ENCODE results near the gene SOD2. TPM values are rescaled to one million over a fixed set of nuclear protein-coding genes. Genes with fewer than 3 reads are reported as not detected.
"Not testable (repeated sequence)": the region's sequence is repeated elsewhere in the genome, so short reads cannot be mapped to it uniquely, and the experiment has no call there.

The SOD2 gene
- total RNA-seq, 1 experiment from 2014 or later: 98.6 TPM

DNA sequence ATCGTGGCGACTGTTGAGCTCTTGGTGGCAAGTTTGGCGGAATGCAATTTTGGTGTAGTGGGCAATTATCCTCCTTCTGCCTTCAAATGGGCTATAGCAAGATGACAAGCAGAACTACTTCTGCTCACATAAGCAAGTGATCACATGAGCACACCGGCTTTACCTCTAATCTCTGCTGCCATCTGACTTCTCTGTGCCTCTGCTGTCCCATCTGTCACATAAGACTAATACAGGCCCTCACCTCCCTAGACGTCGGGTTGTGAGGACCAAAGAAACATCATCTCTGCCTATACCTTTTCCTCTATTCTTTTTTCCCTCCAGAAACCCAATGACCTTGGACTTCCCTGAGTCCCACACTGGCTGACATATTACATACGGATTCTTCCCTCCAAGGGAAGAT, 20.9 kb upstream of the SOD2 start:
- Histone ChIP-seq H3K36me3 (ENCODE audit: control insufficient read depth in 1 of 2, insufficient read depth in 2 of 2, low read length in 2 of 2) (no peaks in the 10 kb centered on the region), H3K4me2 (ENCODE audit: low read length) (no peak overlapping the region), H4K20me1 (ENCODE audit: insufficient read depth) (no peaks in the 10 kb centered on the region), H3K27ac (ENCODE audit: low read depth, low read length) (no peak overlapping the region), H3K4me3 (replicated peaks in 1 of 2; ENCODE audit: low read depth in 1 of 2, low read length in 2 of 2) (no peak overlapping the region), H3K9me3 (ENCODE audit: control insufficient read depth in 1 of 2, insufficient read depth in 1 of 2, low read depth in 1 of 2, low read length in 2 of 2) (no peaks in the 10 kb centered on the region), H2AFZ (ENCODE audit: low read depth, low read length, poor library complexity, severe bottlenecking) (no peak overlapping the region), H3K9ac (ENCODE audit: low read length) (no peak overlapping the region), H3K27me3 (ENCODE audit: insufficient read depth, low read length) (no peaks in the 10 kb centered on the region), H3K79me2 (ENCODE audit: insufficient read depth, low read length) (no peaks in the 10 kb centered on the region), H3K9me2 (ENCODE audit: insufficient read depth) (no peaks in the 10 kb centered on the region), H3K4me1 (ENCODE audit: control insufficient read depth in 1 of 2, insufficient read depth in 2 of 2, low read length in 2 of 2) (no peaks in the 10 kb centered on the region)
- no peak for DNase-seq (ENCODE audit: low read depth, low spot score)
- RAD21 ChIA-PET (ENCODE audit: low non-redundant PET in 1 of 2, low total read pairs in 2 of 2, uncharacterized antibody in 2 of 2, unreplicated experiment in 2 of 2): no interaction called here
- ATAC-seq: no peak
- intact Hi-C loops (cut with micrococcal nuclease): no loop called here
- no peak for TF ChIP-seq ZNF274 (IDR thresholded peaks at IDR 0.05; ENCODE audit: low read depth, low read length)
- TF ChIP-seq, protein P1, sequence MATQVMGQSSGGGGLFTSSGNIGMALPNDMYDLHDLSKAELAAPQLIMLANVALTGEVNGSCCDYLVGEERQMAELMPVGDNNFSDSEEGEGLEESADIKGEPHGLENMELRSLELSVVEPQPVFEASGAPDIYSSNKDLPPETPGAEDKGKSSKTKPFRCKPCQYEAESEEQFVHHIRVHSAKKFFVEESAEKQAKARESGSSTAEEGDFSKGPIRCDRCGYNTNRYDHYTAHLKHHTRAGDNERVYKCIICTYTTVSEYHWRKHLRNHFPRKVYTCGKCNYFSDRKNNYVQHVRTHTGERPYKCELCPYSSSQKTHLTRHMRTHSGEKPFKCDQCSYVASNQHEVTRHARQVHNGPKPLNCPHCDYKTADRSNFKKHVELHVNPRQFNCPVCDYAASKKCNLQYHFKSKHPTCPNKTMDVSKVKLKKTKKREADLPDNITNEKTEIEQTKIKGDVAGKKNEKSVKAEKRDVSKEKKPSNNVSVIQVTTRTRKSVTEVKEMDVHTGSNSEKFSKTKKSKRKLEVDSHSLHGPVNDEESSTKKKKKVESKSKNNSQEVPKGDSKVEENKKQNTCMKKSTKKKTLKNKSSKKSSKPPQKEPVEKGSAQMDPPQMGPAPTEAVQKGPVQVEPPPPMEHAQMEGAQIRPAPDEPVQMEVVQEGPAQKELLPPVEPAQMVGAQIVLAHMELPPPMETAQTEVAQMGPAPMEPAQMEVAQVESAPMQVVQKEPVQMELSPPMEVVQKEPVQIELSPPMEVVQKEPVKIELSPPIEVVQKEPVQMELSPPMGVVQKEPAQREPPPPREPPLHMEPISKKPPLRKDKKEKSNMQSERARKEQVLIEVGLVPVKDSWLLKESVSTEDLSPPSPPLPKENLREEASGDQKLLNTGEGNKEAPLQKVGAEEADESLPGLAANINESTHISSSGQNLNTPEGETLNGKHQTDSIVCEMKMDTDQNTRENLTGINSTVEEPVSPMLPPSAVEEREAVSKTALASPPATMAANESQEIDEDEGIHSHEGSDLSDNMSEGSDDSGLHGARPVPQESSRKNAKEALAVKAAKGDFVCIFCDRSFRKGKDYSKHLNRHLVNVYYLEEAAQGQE (IDR thresholded peaks at IDR 0.05; ENCODE audit: low read depth): no peak
- POLR2A ChIA-PET: no interaction called here
- CTCF ChIA-PET: no interaction called here
- no TSS peak for BruUV-seq (replicated peaks)

DNA sequence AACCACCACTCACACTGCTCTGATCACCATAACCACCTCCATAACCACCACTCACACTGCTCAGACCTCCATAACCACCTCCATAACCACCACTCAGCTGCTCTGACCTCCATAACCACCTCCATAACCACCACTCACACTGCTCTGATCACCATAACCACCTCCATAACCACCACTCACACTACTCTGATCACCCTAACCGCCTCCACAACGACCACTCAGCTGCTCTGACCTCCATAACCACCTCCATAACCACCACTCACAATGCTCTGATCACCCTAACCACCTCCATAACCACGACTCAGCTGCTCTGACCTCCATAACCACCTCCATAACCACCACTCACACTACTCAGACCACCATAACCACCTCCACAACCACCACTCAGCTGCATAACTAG, 19.3 kb upstream of the SOD2 start:
- H3K4me1 ChIP-seq (ENCODE audit: control insufficient read depth in 1 of 2, insufficient read depth in 2 of 2, low read length in 2 of 2); POLR2A ChIA-PET; H3K9me2 ChIP-seq (ENCODE audit: insufficient read depth): not testable (repeated sequence)

DNA sequence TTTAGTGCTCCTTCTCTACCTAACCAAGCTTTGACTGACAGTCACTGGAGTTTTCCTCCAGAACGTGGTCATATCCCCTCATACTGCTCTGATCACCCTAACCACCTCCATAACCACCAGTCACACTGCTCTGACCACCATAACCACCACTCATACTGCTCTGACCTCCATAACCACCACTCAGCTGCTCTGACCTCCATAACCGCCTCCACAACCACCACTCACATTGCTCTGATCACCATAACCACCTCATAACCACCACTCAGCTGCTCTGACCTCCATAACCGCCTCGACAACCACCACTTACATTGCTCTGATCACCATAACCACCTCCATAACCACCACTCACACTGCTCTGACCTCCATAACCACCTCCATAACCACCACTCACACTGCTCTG, 17.6 kb upstream of the SOD2 start:
- not testable (repeated sequence) for ATAC-seq
- POLR2A ChIA-PET: interaction anchor here (1.3 kb wide), 1 partner anchor 16 kb away, joined by 4 read pairs; the partner anchor contains the start of gene WTAP

More for the DNA sequence above, 19.3 kb upstream of the SOD2 start:
- H3K9ac ChIP-seq (ENCODE audit: low read length); ATAC-seq; H2AFZ ChIP-seq (ENCODE audit: low read depth, low read length, poor library complexity, severe bottlenecking); H3K79me2 ChIP-seq (ENCODE audit: insufficient read depth, low read length); H3K27ac ChIP-seq (ENCODE audit: low read depth, low read length); RAD21 ChIA-PET (ENCODE audit: low non-redundant PET in 1 of 2, low total read pairs in 2 of 2, uncharacterized antibody in 2 of 2, unreplicated experiment in 2 of 2); CTCF ChIA-PET; H4K20me1 ChIP-seq (ENCODE audit: insufficient read depth); H3K4me3 ChIP-seq (replicated peaks in 1 of 2; ENCODE audit: low read depth in 1 of 2, low read length in 2 of 2); H3K36me3 ChIP-seq (ENCODE audit: control insufficient read depth in 1 of 2, insufficient read depth in 2 of 2, low read length in 2 of 2); H3K27me3 ChIP-seq (ENCODE audit: insufficient read depth, low read length); intact Hi-C loops (cut with micrococcal nuclease); H3K9me3 ChIP-seq (ENCODE audit: control insufficient read depth in 1 of 2, insufficient read depth in 1 of 2, low read depth in 1 of 2, low read length in 2 of 2); DNase-seq (ENCODE audit: low read depth, low spot score); BruUV-seq (replicated peaks); H3K4me2 ChIP-seq (ENCODE audit: low read length): not testable (repeated sequence)

More for the DNA sequence above, 17.6 kb upstream of the SOD2 start:
- DNase-seq (ENCODE audit: low read depth, low spot score); RAD21 ChIA-PET (ENCODE audit: low non-redundant PET in 1 of 2, low total read pairs in 2 of 2, uncharacterized antibody in 2 of 2, unreplicated experiment in 2 of 2); H3K9me2 ChIP-seq (ENCODE audit: insufficient read depth); H3K9ac ChIP-seq (ENCODE audit: low read length); CTCF ChIA-PET; H3K4me3 ChIP-seq (replicated peaks in 1 of 2; ENCODE audit: low read depth in 1 of 2, low read length in 2 of 2); H3K36me3 ChIP-seq (ENCODE audit: control insufficient read depth in 1 of 2, insufficient read depth in 2 of 2, low read length in 2 of 2); H3K4me1 ChIP-seq (ENCODE audit: control insufficient read depth in 1 of 2, insufficient read depth in 2 of 2, low read length in 2 of 2); H2AFZ ChIP-seq (ENCODE audit: low read depth, low read length, poor library complexity, severe bottlenecking); H3K79me2 ChIP-seq (ENCODE audit: insufficient read depth, low read length); BruUV-seq (replicated peaks); intact Hi-C loops (cut with micrococcal nuclease); H4K20me1 ChIP-seq (ENCODE audit: insufficient read depth); H3K4me2 ChIP-seq (ENCODE audit: low read length); H3K27ac ChIP-seq (ENCODE audit: low read depth, low read length); H3K9me3 ChIP-seq (ENCODE audit: control insufficient read depth in 1 of 2, insufficient read depth in 1 of 2, low read depth in 1 of 2, low read length in 2 of 2); H3K27me3 ChIP-seq (ENCODE audit: insufficient read depth, low read length): not testable (repeated sequence)
